Common myeloid progenitor, CD34-positive (primary cell): ENCODE data around the gene CLCN2.

Experiments
- CTCF ChIA-PET: fragments of 350-600 bp; sonication (Branson Sonifier 250); formaldehyde crosslinking; loops from one replicate; lab custom pipeline; 2021; ENCODE audit warnings: antibody characterized with exemption; lab: Charles Lee
- POLR2A ChIA-PET: fragments of 350-600 bp; sonication (Branson Sonifier 250); formaldehyde crosslinking; loops from one replicate; lab custom pipeline; 2021; ENCODE audit warnings: antibody characterized with exemption; lab: Charles Lee
- DNase-seq, 3 donors: peaks; one replicate each; pipeline versions ENCODE4 v3.0.0 to v3.0.0-alpha.2; 2013
- H3K27ac ChIP-seq, 2 experiments: 1 replicate in 1 of 2; 2 replicates in 1 of 2; pipeline ENCODE4 v1.7.0; 2013; ENCODE audit warnings: inconsistent platforms in 2 of 2, low read length in 2 of 2, mild to moderate bottlenecking in 2 of 2, low read depth in 1 of 2, moderate library complexity in 1 of 2; ENCODE audit not compliant: severe bottlenecking in 2 of 2, insufficient read depth in 1 of 2, poor library complexity in 1 of 2
- H3K27me3 ChIP-seq, 5 experiments: replicated peaks in 2 of 5; 1 replicate in 3 of 5; 2 replicates in 2 of 5; pipeline versions ENCODE4 v1.6.1 to v1.7.0; 2013; ENCODE audit warnings: low read length in 4 of 5, mild to moderate bottlenecking in 2 of 5, moderate library complexity in 2 of 5, inconsistent platforms in 1 of 5; ENCODE audit not compliant: insufficient read depth in 5 of 5, control insufficient read depth in 4 of 5
- H3K36me3 ChIP-seq, 4 experiments: 1 replicate in 2 of 4; 2 replicates in 2 of 4; pipeline versions ENCODE4 v1.6.1 to v1.7.0; 2013; ENCODE audit warnings: low read length in 3 of 4, control low read depth in 1 of 4, mild to moderate bottlenecking in 1 of 4; ENCODE audit not compliant: control insufficient read depth in 4 of 4, insufficient read depth in 4 of 4
- H3K4me1 ChIP-seq, 4 experiments: 1 replicate in 3 of 4; 2 replicates in 1 of 4; pipeline versions ENCODE4 v1.6.1 to v1.7.1; 2013; ENCODE audit warnings: low read length in 3 of 4, mild to moderate bottlenecking in 3 of 4, control low read depth in 1 of 4, inconsistent platforms in 1 of 4, moderate library complexity in 1 of 4; ENCODE audit not compliant: control insufficient read depth in 4 of 4, insufficient read depth in 4 of 4; ENCODE audit errors: control extremely low read depth in 1 of 4
- H3K4me3 ChIP-seq, 7 experiments: 1 replicate in 4 of 7; 2 replicates in 3 of 7; pipeline versions ENCODE4 v1.5.1 to v1.7.0; 2013; ENCODE audit warnings: mild to moderate bottlenecking in 7 of 7, low read length in 6 of 7, moderate library complexity in 6 of 7, inconsistent platforms in 2 of 7, low read depth in 2 of 7, control low read depth in 1 of 7; ENCODE audit not compliant: insufficient read depth in 4 of 7, control insufficient read depth in 1 of 7; ENCODE audit errors: extremely low read depth in 1 of 7
- H3K9me3 ChIP-seq, 5 experiments: 1 replicate in 4 of 5; 2 replicates in 1 of 5; pipeline versions ENCODE4 v1.6.1 to v1.7.1; 2013; ENCODE audit warnings: low read length in 4 of 5, mild to moderate bottlenecking in 2 of 5, inconsistent platforms in 1 of 5, low read depth in 1 of 5, moderate library complexity in 1 of 5; ENCODE audit not compliant: control insufficient read depth in 4 of 5, insufficient read depth in 2 of 5; ENCODE audit errors: control extremely low read depth in 1 of 5
- WGBS: methylation state at CpG from one replicate; pipeline ENCODE4 v1.1.5; 2013; ENCODE audit not compliant: insufficient coverage; 5-methylcytosine and 5-hydroxymethylcytosine counted together

CLCN2 gene

GRCh38 chr3:184371570-184372018 lies 10.2 kb upstream of the CLCN2 start:
- peaks cover 0 to 8% (median 2%) of the 10 kb centered on the region in 4 experiments for H3K4me1 ChIP-seq
- POLR2A ChIA-PET, result interaction anchor here (0.9 to 1.0 kb wide), 2 partner anchors 95 to 142 kb away, joined by 3 read pairs; no protein-coding TSS in a partner anchor
- WGBS, result 0% methylated on average over 2 of the region's 5 CpGs
- H3K36me3 ChIP-seq, result peaks cover 4 to 25% (median 20%) of the 10 kb centered on the region in 4 experiments
- H3K4me3 ChIP-seq, result no peak overlapping the region
- peak; percentile 82 to 93 (median 89) for DNase-seq
- no peak overlapping the region for H3K27ac ChIP-seq
- H3K27me3 ChIP-seq, result peaks cover 0 to 5% (median 0%) of the 10 kb centered on the region in 5 experiments
- H3K9me3 ChIP-seq, result no peaks in the 10 kb centered on the region
- CTCF ChIA-PET, result interaction anchor here (0.6 to 15.3 kb wide), 51 partner anchors 8 to 406 kb away, joined by 3 to 368 read pairs (median 4); partner anchors contain the start of genes CLCN2, FAM131A and POLR2H

GRCh38 chr3:184368586-184369183 lies 7.3 kb upstream of the CLCN2 start:
- POLR2A ChIA-PET, result interaction anchor here (0.6 kb wide), 1 partner anchor 328 kb away, joined by 5 read pairs; no protein-coding TSS in a partner anchor
- Histone ChIP-seq H3K4me3 (no peak overlapping the region), H3K27ac (no peak overlapping the region), H3K27me3 (no peaks in the 10 kb centered on the region), H3K36me3 (peaks cover 6 to 39% (median 28%) of the 10 kb centered on the region in 4 experiments), H3K4me1 (peaks cover 0 to 20% (median 8%) of the 10 kb centered on the region in 4 experiments), H3K9me3 (no peaks in the 10 kb centered on the region)
- CTCF ChIA-PET, result interaction anchor here (0.6 to 15.3 kb wide), 12 partner anchors 9 to 192 kb away, joined by 3 to 368 read pairs (median 4); partner anchors contain the start of genes EPHB3 and THPO
- 100% methylated on average over 3 of the region's 3 CpGs for WGBS
- DNase-seq, result no peak

- CTCF ChIA-PET, result interaction anchor here (0.7 to 15.3 kb wide), 11 partner anchors 10 to 193 kb away, joined by 3 to 368 read pairs (median 4); partner anchors contain the start of genes EPHB3 and THPO
- no peak for DNase-seq
- Histone ChIP-seq H3K27me3 (no peaks in the 10 kb centered on the region), H3K27ac (no peak overlapping the region), H3K4me1 (peaks cover 0 to 24% (median 13%) of the 10 kb centered on the region in 4 experiments), H3K4me3 (no peak overlapping the region), H3K36me3 (peaks cover 6 to 39% (median 28%) of the 10 kb centered on the region in 4 experiments), H3K9me3 (no peaks in the 10 kb centered on the region)
- WGBS, result 95% methylated on average over 8 of the region's 9 CpGs
- POLR2A ChIA-PET, result interaction anchor here (0.6 kb wide), 1 partner anchor 329 kb away, joined by 5 read pairs; no protein-coding TSS in a partner anchor
Measured at GRCh38 chr3:184368116-184368515, 6.7 kb upstream of the CLCN2 start.

- Histone ChIP-seq H3K9me3 (no peaks in the 10 kb centered on the region), H3K4me3 (no peak overlapping the region), H3K4me1 (peaks cover 0 to 33% (median 25%) of the 10 kb centered on the region in 4 experiments), H3K27me3 (no peaks in the 10 kb centered on the region), H3K27ac (no peak overlapping the region), H3K36me3 (peaks cover 6 to 39% (median 28%) of the 10 kb centered on the region in 4 experiments)
- WGBS, result 94% methylated on average over 3 of the region's 5 CpGs
- POLR2A ChIA-PET, result no interaction called here
- DNase-seq, result no peak
- CTCF ChIA-PET, result interaction anchor here (1.2 to 15.3 kb wide), 4 partner anchors 12 to 175 kb away, joined by 4 to 368 read pairs (median 4); no protein-coding TSS in a partner anchor
Measured at GRCh38 chr3:184366619-184367289, 5.3 kb upstream of the CLCN2 start.

- CTCF ChIA-PET, result interaction anchor here (0.6 to 15.3 kb wide), 12 partner anchors 9 to 179 kb away, joined by 3 to 368 read pairs (median 4); no protein-coding TSS in a partner anchor
- peaks cover 0 to 3% (median 0%) of the 10 kb centered on the region in 5 experiments for H3K27me3 ChIP-seq
- POLR2A ChIA-PET, result interaction anchor here (0.6 kb wide), 1 partner anchor 47 kb away, joined by 3 read pairs; no protein-coding TSS in a partner anchor
- peaks cover 0 to 33% (median 31%) of the 10 kb centered on the region in 4 experiments for H3K4me1 ChIP-seq
- 0% methylated on average over 58 of the region's 68 CpGs for WGBS
- H3K9me3 ChIP-seq, result no peaks in the 10 kb centered on the region
- H3K27ac ChIP-seq, result peak overlapping the region in 1 of 2 experiments; percentile 77
- H3K36me3 ChIP-seq, result peaks cover 6 to 23% (median 15%) of the 10 kb centered on the region in 4 experiments
- H3K4me3 ChIP-seq, result peak overlapping the region; percentile 54 to 92 (median 74)
- DNase-seq, result peak; percentile 98
Measured at GRCh38 chr3:184362668-184363546, 1.5 kb upstream of the CLCN2 start.
